ENCODE data around the gene LUC7L2.

DNA sequence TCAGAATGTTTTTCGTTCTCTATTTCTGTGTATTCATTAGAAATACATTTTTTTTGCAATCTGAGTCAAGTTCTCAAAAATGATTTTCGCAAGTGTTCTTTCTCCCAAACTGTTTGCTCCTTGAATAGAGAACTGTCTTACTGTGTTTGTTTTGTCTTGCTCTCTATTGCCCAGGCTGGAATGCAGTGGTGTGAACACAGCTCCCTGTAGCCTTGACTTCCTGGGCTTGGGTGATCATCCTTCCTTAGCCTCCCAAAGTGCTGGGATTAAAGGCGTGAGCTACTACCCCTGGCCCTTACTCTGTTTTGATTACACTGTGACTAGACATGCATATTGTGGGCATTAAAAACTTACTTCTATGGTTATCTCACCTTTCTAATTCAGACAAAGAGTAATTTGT is 56.7 kb downstream of the LUC7L2 start:
- no peak for TF ChIP-seq EZH2 (IDR thresholded peaks at IDR 0.05; ENCODE audit: insufficient read depth, low read length)
- TF ChIP-seq CTCF (IDR thresholded peaks at IDR 0.05; ENCODE audit: insufficient read depth, low read depth, low read length): no peak
